DMS53 (cell line): Measurements from ENCODE around the gene NPIPB2.

Experiments used
- DNase-seq: peaks from one replicate; lab custom pipeline; 2025; lab: John Stamatoyannopoulos, UW

NPIPB2 gene

DNA sequence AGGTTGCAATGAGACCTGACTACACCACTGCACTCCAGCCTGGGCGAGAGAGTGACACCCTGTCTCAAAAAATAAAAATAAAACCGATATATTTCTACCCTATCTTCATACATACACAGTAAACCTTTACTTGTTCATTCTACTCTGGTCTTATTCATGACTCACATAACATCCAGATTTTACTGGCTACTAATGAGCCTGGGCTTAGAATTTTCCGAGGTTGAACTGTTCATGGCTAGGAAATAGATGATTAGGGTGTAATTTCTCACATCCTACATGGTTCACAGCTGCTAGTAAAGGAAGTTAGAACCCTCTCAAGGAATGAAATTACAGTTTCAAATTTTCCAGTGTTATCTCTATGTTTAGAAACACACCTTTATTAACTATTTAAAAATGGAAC, 40.8 kb downstream of the NPIPB2 start:
- DNase-seq, result no peak

DNA sequence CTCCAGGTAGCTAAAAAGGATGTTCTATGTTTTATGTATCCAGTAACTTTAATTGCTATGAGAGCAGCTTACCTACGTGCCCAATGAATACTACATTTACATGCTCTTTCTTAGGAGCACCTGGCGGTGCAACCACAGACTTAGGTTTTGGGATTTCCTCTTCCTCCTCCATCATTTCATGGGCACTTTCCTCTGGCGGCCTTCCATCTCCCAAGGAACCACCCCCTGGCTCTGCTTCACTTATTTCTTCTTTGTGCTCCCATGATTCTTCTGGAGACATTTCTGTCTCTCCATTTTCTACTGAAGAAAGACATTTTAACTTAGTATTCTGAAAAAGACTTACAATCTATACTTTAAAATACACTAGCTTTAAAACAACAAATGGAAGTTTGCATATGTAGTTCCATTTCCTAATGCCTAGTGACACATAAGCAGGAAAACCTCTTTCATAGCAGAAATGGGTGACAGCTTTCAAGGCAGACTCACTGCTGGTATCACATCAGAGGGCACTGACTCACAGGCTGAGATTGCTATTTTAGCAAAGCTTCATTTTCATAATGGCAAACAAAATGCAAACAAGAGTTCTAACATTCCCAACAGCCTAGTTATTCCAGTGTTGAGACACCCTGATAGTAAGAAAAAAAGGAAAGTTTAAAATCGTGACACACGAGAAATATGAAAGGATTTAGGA, 45.2 kb downstream of the NPIPB2 start:
- DNase-seq, result no peak

DNA sequence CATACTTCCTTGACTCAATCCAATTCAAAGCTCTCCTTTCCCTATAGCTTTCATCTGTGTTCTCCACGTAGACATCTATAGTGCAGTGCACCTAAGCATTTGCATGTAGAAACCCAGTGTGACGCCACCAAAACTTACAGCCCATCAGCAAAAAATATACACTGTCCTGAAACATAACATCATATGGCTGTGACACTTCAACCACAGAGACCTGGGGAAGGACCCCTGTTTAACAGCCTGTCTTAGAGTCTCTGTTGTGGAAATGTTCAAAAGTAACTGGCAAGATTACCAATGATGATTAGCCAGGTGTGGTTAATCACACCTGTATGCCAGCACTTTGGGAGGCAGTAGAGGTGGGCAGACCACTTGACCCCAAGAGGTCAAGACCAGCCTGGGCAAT, 48.3 kb downstream of the NPIPB2 start:
- no peak for DNase-seq

DNA sequence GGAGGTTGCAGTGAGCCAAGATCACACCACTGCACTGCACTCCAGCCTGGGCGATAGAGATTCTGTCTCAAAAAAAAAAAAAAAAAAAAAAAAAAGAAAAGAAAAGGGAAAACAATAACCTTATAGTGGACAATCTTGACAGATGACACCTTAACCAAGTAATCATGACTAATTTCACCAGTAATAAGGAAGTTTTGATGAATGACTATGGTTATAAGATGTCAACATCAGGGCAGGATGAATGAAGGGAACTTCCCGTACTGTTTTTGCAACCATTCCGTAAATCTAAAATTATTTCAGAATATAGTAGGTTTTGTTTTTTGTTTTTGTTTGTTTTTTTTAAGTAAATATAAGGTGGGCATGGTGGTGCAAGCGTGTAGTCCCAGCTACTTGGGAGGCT, 49.1 kb downstream of the NPIPB2 start:
- DNase-seq, result no peak

DNA sequence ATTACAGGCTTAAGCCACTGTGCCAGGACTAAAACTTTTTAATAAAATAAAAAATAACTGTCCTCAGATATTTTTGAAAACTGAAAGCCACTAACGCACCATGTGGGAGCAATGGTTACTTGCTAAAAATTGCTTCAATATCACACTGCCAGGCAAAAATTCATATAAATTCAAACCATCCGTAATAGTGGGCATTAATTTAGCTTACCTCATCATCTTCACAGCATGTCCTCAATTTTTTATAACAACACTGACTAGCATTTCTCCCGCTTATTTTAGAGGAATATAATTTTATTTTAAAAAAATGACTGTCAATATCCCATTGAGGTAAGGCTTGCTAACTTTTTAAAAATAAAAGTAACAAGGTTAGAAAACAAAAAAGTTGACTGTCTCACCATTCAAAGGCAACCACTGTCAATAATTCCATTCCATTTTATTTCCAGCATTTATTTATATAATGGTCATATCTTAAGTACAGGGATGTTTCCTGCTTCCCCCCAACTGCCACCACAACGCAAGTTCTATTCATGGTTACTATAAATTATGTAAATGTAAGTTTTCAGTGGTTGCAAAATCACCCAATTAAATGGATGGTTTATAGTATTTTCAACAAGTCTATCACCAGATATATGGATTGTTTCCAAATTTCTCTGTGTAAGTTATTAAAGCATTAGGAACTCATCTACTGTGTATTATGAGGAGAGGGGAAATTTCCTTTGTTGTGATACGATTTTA, 51.4 kb downstream of the NPIPB2 start:
- DNase-seq, result no peak

DNA sequence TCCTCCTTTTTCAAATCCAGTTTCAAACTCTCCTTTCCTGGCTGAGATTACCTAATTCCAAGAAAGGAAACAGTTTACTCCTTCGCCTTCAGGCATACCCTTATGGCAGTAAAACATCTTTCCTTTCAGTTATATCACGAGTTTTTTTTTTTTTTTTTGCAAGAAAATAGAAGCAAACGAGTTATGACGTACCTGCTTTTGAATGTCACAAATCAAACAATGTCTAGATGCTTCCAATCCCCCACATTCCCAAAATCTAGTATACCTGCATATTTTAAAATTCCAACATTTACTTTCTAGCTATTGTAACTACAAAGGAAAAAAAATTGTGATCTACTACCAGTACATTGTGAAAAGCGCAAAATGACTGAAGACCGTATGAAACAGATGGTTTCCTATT, 55.0 kb downstream of the NPIPB2 start:
- no peak for DNase-seq

DNA sequence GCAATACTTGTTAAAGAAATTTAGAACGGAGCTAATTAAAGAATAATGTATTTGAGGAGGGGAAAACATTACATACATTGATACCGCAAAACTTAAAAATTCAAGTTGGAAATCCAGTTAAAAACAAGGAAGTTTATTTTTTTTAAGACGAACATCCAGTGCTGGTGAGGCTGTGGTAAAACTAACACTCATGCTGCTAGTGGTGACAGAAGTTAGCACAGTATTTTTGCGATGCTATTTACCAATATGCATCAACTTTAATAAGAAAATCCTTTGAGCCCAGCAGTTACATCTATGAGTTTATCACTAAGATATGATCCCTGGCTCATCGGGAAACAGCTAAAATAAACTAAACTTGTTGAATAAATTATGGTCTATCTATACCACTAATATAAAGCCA, 57.8 kb downstream of the NPIPB2 start:
- no peak for DNase-seq

DNA sequence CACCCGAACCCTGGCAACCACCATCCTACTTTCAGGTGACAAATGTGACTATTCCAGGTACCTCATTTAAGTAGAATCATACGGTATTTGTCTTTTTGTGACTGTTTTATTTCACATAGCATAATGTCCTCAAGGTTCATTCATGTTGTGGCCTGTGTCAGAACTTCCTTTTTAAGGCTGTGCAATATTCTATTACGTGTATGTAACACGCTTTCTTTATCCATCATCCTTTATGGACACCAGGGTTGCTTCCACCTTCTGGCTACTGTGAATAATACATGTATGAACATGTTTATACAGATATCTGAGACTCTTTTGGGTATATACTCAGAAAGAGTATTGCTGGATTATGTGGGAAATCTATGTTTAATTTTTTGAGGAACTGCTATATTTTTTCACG, 61.8 kb downstream of the NPIPB2 start:
- DNase-seq, result no peak

DNA sequence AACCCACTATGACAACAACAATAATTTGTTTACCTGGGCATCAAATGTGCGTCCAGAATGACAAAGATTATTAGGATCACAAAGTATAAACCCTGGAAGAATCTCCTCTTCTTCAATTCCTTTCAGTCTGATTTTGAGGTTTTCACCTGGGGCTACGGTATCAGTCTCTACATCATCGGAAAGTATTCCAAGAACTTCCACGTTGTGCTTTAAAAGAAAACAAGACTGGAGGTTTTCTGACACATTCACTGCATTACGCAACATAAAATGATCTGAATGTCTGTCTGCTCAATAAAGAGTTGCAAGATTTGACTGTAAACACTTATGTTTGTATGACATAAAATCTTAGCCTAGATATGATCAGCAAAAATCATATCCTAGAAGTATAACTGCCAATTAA, 64.5 kb downstream of the NPIPB2 start:
- no peak for DNase-seq
